MCF 10A (cell line): ENCODE results near the gene AP4E1. TPM values are rescaled to one million over a fixed set of nuclear protein-coding genes. Genes with fewer than 3 reads are reported as not detected.

Experiments used
- BruUV-seq: library from RNA; stranded (reverse); fragments of 400-500 nt; replicated peaks from 2 replicates; lab custom pipeline; 2021; lab: Mats Ljungman, UMichigan
- CTCF ChIA-PET: fragments of 300-600 bp; sonication (Branson Sonifier 250); formaldehyde crosslinking; extraction: SDS; loops from one replicate; lab custom pipeline; 2021; ENCODE audit warnings: antibody characterized with exemption, inconsistent platforms; lab: Yijun Ruan, JAX
- POLR2A ChIA-PET: fragments of 300-600, 350-650 bp; sonication (Branson Sonifier 250); formaldehyde crosslinking; extraction: SDS; loops from one replicate; lab custom pipeline; 2020; ENCODE audit warnings: antibody characterized with exemption, inconsistent platforms; lab: Yijun Ruan, JAX
- DNase-seq: peaks from one replicate; pipeline ENCODE4 v3.0.0-alpha.2; 2018; ENCODE audit not compliant: unreplicated experiment
- H3K27ac Mint-ChIP-seq: one replicate; pipeline ENCODE4 v1.8.0; 2022; ENCODE audit warnings: mild to moderate bottlenecking, low read depth, mixed read lengths; ENCODE audit not compliant: unreplicated experiment
- H3K27me3 Mint-ChIP-seq: one replicate; pipeline ENCODE4 v1.8.0; 2022; ENCODE audit warnings: mixed read lengths; ENCODE audit not compliant: insufficient read depth, unreplicated experiment
- H3K36me3 Mint-ChIP-seq: one replicate; pipeline ENCODE4 v1.8.0; 2022; ENCODE audit warnings: mild to moderate bottlenecking, moderate library complexity, mixed read lengths; ENCODE audit not compliant: insufficient read depth, unreplicated experiment
- H3K4me1 Mint-ChIP-seq: one replicate; pipeline ENCODE4 v1.8.0; 2022; ENCODE audit warnings: mixed read lengths; ENCODE audit not compliant: insufficient read depth, unreplicated experiment
- H3K4me3 Mint-ChIP-seq: one replicate; pipeline ENCODE4 v1.8.0; 2022; ENCODE audit warnings: mild to moderate bottlenecking, moderate library complexity, mixed read lengths; ENCODE audit not compliant: unreplicated experiment
- H3K9me3 Mint-ChIP-seq: one replicate; pipeline ENCODE4 v1.8.0; 2022; ENCODE audit warnings: mixed read lengths; ENCODE audit not compliant: unreplicated experiment
- CTCF ChIP-seq: fragments of 200-600 bp; IDR thresholded peaks from one replicate; pipeline ENCODE4 v1.8.0; 2022; ENCODE audit warnings: antibody characterized with exemption, mild to moderate bottlenecking; ENCODE audit not compliant: unreplicated experiment
- intact Hi-C: fragments of 100-400 bp; cut with micrococcal nuclease; formaldehyde crosslinking; loops from 2 replicates; pipeline ENCODE4 v1.14.1; 2022
- total RNA-seq: library from RNA; stranded (reverse); gene quantifications from 2 replicates; pipeline ENCODE4 v1.2.3, GENCODE V29; 2022

The AP4E1 gene
- total RNA-seq, 1 experiment from 2014 or later = 28.2 TPM

- no TSS peak for BruUV-seq
- Mint-ChIP-seq H3K27ac (no peak overlapping the region), H3K9me3 (no peaks in the 10 kb centered on the region), H3K4me3 (no peak overlapping the region), H3K36me3 (peaks cover 53% of the 10 kb centered on the region), H3K4me1 (peaks cover 6% of the 10 kb centered on the region), H3K27me3 (no peaks in the 10 kb centered on the region)
- CTCF ChIA-PET = interaction anchor here (0.5 kb wide), 1 partner anchor 17 kb away, joined by 3 read pairs; no protein-coding TSS in a partner anchor
- no peak for TF ChIP-seq CTCF
- no peak for DNase-seq
- POLR2A ChIA-PET = interaction anchor here (1.3 kb wide), 1 partner anchor 11 kb away, joined by 3 read pairs; no protein-coding TSS in a partner anchor
- intact Hi-C loops = no loop called here
These were observed 70.1 kb downstream of the AP4E1 start for GRCh38 chr15:50978580-50978979.

GRCh38 chr15:50979041-50979440 lies 70.6 kb downstream of the AP4E1 start:
- BruUV-seq = no TSS peak
- CTCF ChIA-PET = interaction anchor here (0.5 kb wide), 1 partner anchor 17 kb away, joined by 3 read pairs; no protein-coding TSS in a partner anchor
- Mint-ChIP-seq H3K36me3 (peaks cover 53% of the 10 kb centered on the region), H3K9me3 (no peaks in the 10 kb centered on the region), H3K27me3 (no peaks in the 10 kb centered on the region), H3K27ac (no peak overlapping the region), H3K4me1 (peaks cover 6% of the 10 kb centered on the region), H3K4me3 (no peak overlapping the region)
- POLR2A ChIA-PET = interaction anchor here (0.6 to 1.4 kb wide), 3 partner anchors 11 to 25 kb away, joined by 3 to 5 read pairs (median 3); no protein-coding TSS in a partner anchor
- DNase-seq = no peak
- intact Hi-C loops = no loop called here
- no peak for TF ChIP-seq CTCF

- Mint-ChIP-seq H3K9me3 (no peaks in the 10 kb centered on the region), H3K4me3 (no peak overlapping the region), H3K36me3 (peaks cover 48% of the 10 kb centered on the region), H3K4me1 (no peaks in the 10 kb centered on the region), H3K27me3 (no peaks in the 10 kb centered on the region), H3K27ac (no peak overlapping the region)
- TF ChIP-seq CTCF = no peak
- ChIA-PET POLR2A (interaction anchor here (1.1 to 1.7 kb wide), 4 partner anchors 10 to 50 kb away, joined by 3 to 5 read pairs (median 4); no protein-coding TSS in a partner anchor), CTCF (interaction anchor here (0.7 to 1.4 kb wide), 3 partner anchors 40 to 170 kb away, joined by 3 to 4 read pairs (median 4); no protein-coding TSS in a partner anchor)
- no peak for DNase-seq
- no TSS peak for BruUV-seq
- intact Hi-C loops = no loop called here
These were observed 85.1 kb downstream of the AP4E1 start for GRCh38 chr15:50993598-50993997.

- H3K27ac Mint-ChIP-seq = no peak overlapping the region
- no peaks in the 10 kb centered on the region for H3K4me1 Mint-ChIP-seq
- TF ChIP-seq CTCF = no peak
- ChIA-PET CTCF (no interaction called here), POLR2A (interaction anchor here (1.3 kb wide), 1 partner anchor 28 kb away, joined by 5 read pairs; no protein-coding TSS in a partner anchor)
- H3K4me3 Mint-ChIP-seq = no peak overlapping the region
- peaks cover 56% of the 10 kb centered on the region for H3K36me3 Mint-ChIP-seq
- no peaks in the 10 kb centered on the region for H3K9me3 Mint-ChIP-seq
- no TSS peak for BruUV-seq
- H3K27me3 Mint-ChIP-seq = no peaks in the 10 kb centered on the region
- DNase-seq = no peak
- intact Hi-C loops = no loop called here
These were observed 88.2 kb downstream of the AP4E1 start for GRCh38 chr15:50996641-50997040.
